22Rv1 (cell line): ENCODE data around the gene PRDM16.

Source experiments
- H3K27ac ChIP-seq: fragments of 450-650 bp; 2 replicates; pipeline ENCODE4 v1.5.1; 2017
- ZFX ChIP-seq: fragments of 450-650 bp; IDR thresholded peaks from 2 replicates; pipeline ENCODE4 v1.6.1; 2017; ENCODE audit warnings: antibody characterized with exemption, borderline replicate concordance
- TF ChIP-seq, protein P1 (sequence below): fragments of 450-650 bp; IDR thresholded peaks from 2 replicates; pipeline ENCODE4 v1.5.1; 2017; ENCODE audit warnings: mild to moderate bottlenecking

PRDM16 gene

DNA sequence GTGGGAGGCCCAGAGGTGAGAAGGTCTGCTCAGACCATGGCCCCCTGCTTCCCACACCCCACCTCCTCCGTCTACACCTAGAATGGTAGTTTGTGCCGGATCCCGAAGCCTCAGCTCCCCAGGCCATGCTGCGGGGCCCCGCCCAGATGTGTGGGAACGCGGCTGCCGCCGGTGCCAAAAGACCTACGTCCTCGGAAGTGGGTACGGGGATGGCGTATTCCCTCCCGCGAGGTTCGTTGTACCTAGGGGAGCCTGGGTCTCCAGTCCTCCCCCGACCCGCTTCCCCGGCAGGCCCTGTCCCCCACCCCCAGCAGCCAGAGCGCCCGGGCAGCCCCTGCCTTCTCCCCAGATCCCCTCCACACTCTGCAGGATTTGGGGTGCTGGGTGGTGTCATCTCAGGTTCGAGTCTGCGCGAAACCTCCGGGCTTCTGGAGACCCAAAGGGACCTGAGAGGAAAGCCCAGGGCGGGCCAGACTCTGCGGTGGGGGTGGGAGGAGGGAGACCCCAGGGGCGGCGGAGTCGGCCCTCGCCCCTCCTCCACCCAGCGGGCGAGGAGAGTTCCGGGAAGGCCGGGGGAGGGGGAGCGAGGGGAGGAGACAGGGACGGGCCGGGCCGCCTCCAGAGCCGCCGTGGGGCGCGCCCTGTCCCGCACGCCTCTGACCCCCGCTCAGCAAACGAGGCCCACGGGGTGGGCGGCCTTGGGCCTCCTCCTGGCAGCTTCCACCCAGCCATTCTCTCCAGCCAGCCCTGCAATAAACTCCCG is 6.2 kb upstream of the PRDM16 start:
- H3K27ac ChIP-seq, result no peak overlapping the region
- TF ChIP-seq, protein P1, sequence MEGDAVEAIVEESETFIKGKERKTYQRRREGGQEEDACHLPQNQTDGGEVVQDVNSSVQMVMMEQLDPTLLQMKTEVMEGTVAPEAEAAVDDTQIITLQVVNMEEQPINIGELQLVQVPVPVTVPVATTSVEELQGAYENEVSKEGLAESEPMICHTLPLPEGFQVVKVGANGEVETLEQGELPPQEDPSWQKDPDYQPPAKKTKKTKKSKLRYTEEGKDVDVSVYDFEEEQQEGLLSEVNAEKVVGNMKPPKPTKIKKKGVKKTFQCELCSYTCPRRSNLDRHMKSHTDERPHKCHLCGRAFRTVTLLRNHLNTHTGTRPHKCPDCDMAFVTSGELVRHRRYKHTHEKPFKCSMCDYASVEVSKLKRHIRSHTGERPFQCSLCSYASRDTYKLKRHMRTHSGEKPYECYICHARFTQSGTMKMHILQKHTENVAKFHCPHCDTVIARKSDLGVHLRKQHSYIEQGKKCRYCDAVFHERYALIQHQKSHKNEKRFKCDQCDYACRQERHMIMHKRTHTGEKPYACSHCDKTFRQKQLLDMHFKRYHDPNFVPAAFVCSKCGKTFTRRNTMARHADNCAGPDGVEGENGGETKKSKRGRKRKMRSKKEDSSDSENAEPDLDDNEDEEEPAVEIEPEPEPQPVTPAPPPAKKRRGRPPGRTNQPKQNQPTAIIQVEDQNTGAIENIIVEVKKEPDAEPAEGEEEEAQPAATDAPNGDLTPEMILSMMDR, result no peak
- TF ChIP-seq ZFX, result no peak

DNA sequence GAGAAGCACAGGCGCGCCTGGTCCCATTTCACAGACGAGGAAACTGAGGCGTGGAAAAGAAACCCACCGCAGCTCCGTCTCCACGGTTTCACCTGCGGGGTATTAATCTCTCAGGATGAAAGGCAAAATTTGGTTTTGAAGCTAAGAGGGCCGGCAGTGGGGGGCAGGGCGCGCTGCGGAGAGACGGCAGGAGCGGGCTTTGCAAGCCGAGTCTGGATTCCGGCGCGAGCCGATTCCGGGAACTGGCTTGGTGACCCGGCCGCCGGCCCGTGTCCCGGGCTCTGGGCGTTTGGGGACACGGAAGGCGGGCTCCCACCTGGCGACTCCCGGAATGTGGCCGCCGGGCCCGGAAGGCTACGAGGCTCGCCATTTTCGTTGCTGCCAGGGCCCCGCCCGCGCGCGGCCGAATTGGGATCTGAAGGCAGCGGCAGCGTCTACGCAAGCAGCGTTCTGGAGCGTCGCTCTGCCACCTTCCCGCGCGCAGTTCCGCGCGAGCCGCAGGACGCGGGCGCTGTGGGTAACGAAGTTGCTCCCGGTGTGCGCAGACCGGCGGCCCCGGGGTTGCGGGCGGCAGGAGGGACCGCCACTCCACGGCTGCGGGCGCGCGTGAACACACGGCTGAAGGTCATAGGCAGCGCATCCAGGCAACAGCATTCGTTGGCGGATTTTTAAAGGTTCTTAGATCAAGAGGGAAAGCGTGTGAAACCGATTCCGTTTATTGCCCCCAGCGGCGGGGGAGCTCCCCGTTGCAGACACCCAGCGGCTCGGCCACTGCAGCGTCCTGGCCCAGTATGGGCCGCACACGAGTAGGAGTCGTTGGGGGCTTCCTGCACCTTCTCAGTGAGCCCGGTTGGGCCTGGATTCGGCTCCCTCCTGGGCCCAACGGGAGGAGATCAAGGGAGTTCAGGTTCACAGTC is 5.4 kb upstream of the PRDM16 start:
- TF ChIP-seq ZFX, result no peak
- TF ChIP-seq, protein P1, result no peak
- no peak overlapping the region for H3K27ac ChIP-seq

DNA sequence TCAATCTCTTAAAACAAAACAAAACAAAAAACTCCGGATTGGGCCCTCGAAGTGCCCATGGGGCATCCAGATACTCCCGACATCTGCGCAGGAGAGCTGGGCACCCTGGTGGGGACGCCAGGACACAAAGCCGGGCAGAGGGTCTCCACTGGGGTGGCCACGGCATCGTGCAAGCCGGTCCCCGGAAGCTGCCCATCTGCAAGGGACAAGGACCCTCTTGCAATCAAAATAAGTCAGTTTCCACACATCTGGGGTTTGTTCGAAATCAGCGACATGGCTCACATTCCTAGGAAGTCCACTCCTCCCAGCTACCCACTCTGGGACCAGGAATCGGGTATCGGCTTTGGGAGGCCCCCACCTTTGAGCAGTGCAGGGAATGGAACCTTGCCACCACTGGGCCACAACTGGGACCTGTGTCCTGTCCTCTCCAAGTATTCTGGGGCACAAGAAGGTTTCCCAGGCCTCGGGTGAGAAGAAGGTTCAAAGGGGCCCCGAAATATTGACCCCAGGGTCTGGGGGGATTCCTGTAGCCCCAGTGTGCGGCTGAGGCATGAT is 4.6 kb upstream of the PRDM16 start:
- no peak for TF ChIP-seq ZFX
- TF ChIP-seq, protein P1, result no peak
- H3K27ac ChIP-seq, result no peak overlapping the region

DNA sequence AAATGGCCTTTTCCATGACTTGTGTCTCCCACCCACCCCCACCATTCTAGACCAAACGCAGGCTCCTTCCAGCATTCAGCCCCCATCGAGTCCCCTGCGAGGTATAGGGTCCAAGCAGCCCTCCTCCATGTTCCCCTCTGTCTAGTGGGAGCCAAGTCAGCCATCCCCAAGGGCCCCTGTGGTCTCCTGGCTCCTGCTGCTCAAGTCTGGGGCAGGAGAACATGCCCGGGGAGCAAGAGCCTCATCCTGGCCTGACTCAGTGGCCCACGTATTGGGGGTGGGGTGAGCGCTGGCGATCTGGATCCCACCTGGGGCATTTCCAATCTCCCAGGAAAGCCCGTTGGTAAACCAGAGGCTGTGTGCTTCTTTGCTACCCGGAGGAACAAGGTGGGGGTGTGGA is 4.1 kb upstream of the PRDM16 start:
- TF ChIP-seq, protein P1, result no peak
- no peak for TF ChIP-seq ZFX
- no peak overlapping the region for H3K27ac ChIP-seq

DNA sequence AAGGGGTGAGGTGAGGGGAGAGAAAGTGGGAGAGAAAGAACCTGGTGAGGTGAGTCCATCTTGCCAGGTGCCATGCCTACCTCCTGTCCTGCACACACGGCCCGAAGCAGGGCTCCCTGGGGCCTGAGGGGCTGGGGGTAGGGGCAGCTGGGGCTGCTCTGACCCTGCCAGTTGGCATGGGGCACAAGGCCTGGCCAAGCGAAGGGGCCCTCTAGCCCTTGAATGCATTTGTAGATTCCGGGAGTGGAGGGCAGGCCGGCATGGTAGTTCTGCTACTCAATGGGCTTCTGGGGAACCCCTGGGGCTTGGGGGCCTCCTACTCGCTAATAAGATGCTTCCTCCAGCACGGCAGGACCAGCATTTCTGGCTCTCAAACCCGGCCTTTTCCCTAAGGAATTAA is 3.6 kb upstream of the PRDM16 start:
- TF ChIP-seq ZFX, result no peak
- TF ChIP-seq, protein P1, result no peak
- no peak overlapping the region for H3K27ac ChIP-seq

DNA sequence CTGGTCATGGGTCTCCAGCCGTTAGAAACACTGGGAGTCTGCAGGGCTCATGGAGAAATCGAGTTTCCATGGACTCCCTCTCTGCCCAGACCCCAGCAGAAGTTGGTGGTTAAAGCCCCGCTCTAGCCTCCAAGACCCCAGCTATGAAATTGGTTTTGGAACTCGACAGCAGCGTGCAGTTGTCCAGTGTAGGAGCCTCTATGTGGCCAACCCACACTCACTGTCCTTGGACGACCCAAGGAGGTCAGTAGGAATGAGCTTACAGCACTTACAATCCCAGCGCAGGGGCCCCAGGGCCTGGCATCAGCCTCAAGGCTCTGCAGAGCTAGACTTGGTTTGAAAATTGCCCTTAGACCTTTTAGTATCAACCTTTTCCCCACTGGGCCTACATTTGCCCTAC is 3.2 kb upstream of the PRDM16 start:
- no peak overlapping the region for H3K27ac ChIP-seq
- TF ChIP-seq, protein P1, result no peak
- no peak for TF ChIP-seq ZFX
